ENCODE data around the gene NF1.

- TF ChIP-seq CTCF (CRISPR knock-in tag; IDR thresholded peaks at IDR 0.05): no peak
- no peak for TF ChIP-seq SMC3 (IDR thresholded peaks at IDR 0.05; ENCODE audit: low read length)
- no peak for TF ChIP-seq ZNF549 (CRISPR knock-in tag; IDR thresholded peaks at IDR 0.05)
- no peak for TF ChIP-seq SIN3B (IDR thresholded peaks at IDR 0.05; ENCODE audit: low read length)
- no peak for TF ChIP-seq ZNF260 (CRISPR knock-in tag; IDR thresholded peaks at IDR 0.05; ENCODE audit: borderline replicate concordance, low read depth)
- TF ChIP-seq, protein P1, sequence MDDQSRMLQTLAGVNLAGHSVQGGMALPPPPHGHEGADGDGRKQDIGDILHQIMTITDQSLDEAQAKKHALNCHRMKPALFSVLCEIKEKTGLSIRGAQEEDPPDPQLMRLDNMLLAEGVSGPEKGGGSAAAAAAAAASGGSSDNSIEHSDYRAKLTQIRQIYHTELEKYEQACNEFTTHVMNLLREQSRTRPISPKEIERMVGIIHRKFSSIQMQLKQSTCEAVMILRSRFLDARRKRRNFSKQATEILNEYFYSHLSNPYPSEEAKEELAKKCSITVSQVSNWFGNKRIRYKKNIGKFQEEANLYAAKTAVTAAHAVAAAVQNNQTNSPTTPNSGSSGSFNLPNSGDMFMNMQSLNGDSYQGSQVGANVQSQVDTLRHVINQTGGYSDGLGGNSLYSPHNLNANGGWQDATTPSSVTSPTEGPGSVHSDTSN (CRISPR knock-in tag; IDR thresholded peaks at IDR 0.05; ENCODE audit: borderline replicate concordance): no peak
- no peak for TF ChIP-seq MAZ (IDR thresholded peaks at IDR 0.05; ENCODE audit: borderline replicate concordance, low read depth, low read length)
- TF ChIP-seq MAZ (CRISPR knock-in tag; IDR thresholded peaks at IDR 0.05; ENCODE audit: low read depth): no peak
- no peak for TF ChIP-seq ZSCAN30 (CRISPR knock-in tag; IDR thresholded peaks at IDR 0.05)
- TF ChIP-seq SP1 (IDR thresholded peaks at IDR 0.05): no peak
- TF ChIP-seq SP1 (CRISPR knock-in tag; IDR thresholded peaks at IDR 0.05): no peak
Measured at GRCh38 chr17:31401456-31402254, 306.9 kb downstream of the NF1 start.
